ENCODE results near the gene PDCD4.
"Not testable (repeated sequence)": the region's sequence is repeated elsewhere in the genome, so short reads cannot be mapped to it uniquely, and the experiment has no call there.

Gene PDCD4

DNA sequence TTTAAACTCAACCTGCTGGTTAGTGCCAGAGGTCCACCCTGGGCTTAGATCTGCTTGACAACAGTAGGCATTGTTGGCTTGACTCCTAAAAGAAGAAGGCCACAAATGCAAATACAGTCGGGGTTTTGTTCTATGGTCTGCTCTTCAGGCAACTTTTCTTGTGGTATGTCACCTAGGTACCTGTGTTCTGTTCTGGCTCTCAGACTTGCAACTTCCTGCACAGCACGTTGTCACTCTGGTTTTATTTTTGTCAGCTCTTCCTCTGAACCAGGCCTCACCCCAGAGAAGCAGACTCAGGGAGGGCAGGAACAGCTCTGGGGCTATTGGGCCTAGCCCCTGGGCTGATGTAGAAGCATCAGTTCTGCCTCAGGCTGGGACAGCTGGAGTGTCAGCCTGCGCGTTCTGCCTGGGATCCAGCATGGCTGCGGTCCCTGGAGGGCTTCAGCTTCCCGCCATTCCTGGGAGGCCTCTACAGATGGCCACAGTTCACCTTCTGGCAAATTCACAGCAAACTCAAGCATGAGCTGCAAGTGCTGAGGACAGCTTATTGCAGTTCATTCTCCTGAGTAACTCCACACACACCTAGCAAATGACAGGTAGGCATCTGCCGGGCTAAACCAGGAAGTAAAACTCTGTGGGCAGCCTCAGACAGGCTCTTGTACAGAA lies 11.0 kb upstream of the PDCD4 start:
- DNase-seq (ENCODE audit: low read depth in 3 of 3, low spot score in 1 of 3) = no peak

GRCh38 chr10:110861476-110861875 lies 10.3 kb upstream of the PDCD4 start:
- DNase-seq (ENCODE audit: low read depth in 3 of 3, low spot score in 1 of 3) = no peak

GRCh38 chr10:110861930-110862649 lies 9.6 kb upstream of the PDCD4 start:
- no peak for DNase-seq (ENCODE audit: low read depth in 3 of 3, low spot score in 1 of 3)

DNA sequence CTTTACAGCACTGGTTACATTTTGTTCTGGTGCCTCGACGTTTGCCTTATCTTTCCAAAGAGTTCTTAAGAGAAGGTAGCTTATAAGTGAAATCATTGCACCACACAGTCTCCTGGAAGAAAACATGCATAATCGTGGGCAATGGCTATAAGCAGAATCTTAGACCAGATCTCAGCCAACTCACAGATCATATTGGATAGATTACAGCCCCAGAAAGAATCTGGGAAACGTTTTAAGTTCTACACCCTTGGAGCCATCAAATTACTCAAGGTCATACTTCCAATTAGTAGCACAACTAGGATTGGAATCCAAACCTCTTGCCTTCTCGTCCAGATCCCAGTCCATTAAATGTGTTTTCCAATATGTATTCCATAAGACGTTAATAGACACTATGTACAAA lies 8.8 kb upstream of the PDCD4 start:
- DNase-seq (ENCODE audit: low read depth in 3 of 3, low spot score in 1 of 3) = no peak

DNA sequence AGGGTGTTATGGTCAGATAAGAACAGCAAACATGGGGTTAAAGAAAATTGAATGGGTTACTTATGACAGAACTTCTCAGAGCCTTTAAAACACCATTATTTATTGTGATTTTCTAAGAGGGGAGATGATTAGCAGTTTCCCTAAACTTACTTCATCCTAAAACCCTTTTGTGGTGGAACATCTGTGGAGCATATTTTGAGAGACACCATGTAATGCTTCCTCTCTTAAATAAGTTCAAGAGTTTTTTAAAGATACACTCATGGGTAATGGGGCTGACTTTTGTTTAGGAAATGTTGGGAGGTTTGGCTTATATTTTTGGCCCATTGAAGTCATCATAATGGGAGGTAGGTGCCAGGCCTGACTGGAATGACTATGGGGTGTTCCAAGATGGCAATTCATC lies 8.4 kb upstream of the PDCD4 start:
- DNase-seq (ENCODE audit: low read depth in 3 of 3, low spot score in 1 of 3) = no peak

- no peak for DNase-seq (ENCODE audit: low read depth in 3 of 3, low spot score in 1 of 3)
Observed at GRCh38 chr10:110863956-110864355, 7.8 kb upstream of the PDCD4 start.

DNA sequence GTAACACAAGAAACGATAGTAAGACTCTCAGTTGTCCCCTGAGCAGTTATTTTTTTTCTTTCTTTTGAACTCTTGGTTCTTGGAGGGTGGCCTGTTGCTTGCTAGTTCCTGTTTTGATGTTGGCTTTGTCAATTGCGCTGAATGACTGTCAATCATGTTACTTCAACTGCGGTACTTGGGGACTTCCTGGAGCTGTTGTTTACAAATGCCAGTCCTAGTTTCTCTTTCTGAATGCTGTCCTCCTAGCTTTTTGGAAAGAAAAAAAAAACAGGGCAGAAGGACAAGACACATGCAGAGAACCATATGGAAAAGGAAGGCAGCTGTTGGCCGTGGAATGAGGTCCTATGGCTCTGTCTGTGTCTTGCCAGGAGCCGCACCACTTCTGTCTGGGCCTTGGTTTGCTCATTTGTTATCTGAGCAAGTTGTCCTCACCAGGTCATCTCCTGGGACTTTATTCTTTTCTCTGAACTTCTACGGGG lies 7.0 kb upstream of the PDCD4 start:
- DNase-seq (ENCODE audit: low read depth in 3 of 3, low spot score in 1 of 3) = no peak

DNA sequence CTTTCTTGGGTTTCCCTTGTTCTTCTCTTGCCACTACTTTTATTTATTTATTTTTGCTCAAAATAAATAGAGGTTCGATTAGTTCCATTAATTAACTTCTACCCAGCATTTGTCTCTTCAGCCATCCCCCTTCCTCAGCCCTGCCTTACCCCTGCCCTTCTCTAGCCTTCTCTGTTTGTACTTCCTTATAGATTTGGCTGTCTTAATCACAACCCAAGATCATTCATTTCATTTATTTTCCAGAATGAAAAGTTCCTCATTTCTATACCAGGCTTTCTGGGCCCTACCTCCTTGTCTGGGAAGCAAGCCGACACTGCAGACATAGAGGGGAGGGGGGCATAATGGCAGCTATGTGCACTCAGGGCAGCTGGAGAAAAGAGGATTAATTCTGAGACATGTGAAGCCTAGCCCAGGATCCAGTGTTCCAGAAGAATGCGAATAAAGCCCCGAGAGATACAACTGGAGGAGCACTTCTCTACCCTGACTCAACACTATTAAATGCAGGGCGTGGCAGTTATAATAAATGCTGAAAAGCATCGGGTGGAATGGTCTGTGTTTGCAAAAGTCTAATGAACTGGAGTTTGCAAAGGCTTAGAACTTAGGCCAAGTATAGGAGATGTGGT lies 6.4 kb upstream of the PDCD4 start:
- DNase-seq (ENCODE audit: low read depth in 3 of 3, low spot score in 1 of 3) = no peak

DNA sequence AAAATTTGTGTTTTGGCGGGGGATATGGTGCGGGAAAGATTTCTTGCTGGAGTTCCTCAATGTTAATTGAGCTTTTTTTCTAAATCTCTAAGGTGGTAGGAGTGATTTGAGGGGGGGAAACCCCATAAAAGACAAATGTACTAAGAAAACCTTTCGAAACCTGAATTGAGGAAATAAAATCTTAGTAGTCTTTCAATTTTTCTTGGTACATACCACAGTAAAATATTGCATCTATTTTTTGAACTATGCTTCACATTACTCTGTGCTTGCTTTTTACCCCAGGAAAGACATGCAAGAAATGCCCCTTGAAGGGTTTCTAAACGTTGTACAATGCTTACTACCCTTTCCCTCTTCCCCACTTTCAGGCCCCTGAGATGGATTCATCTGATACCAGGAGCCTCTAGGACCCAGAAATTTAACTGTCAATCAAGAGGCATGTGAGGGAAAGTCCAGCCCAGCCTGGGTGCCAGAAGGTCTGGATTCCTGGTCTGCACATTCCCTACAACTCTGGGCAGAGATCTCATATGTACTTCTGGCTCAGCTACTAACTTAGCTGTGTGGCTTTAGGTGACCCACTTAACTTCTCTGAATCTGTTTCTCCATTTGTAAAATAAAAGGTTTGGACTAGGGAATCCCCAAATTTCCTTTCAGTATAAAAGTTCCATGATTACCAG lies 5.8 kb upstream of the PDCD4 start:
- no peak for DNase-seq (ENCODE audit: low read depth in 3 of 3, low spot score in 1 of 3)

DNA sequence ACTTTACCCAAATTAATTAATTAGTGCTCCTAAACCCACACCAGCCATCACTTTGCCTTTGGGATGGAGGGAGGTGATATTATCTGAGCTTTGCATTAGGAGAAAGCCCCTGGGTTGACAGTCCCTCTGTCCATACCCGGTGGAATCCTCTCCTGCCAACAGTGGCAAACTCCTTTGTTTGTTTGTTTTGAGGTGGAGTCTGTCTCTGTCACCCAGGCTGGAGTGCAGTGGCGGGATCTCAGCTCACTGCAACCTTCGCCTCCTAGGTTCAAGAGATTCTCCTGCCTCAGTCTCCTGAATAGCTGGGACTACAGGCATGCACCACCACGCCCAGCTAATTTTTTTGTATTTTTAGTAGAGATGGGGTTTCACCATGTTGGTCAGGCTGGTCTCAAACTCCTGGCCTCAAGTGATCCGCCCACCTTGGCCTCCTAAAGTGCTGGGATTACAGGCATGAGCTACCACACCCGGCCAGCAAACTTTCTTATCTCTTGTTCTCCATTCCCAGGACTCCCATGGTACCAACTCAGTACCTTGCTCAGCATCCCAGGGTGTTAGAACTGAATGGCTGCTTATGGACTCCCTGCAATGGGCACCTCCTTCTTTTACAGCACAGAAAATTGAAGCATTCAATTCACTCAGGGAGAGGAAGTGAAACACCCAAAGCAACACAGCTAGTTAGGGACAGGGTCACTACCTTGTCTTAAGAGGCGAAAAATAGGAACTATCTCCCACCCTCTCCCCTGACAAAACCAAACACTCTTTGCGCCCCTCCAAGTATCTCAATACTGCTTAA lies 4.5 kb upstream of the PDCD4 start:
- not testable (repeated sequence) for DNase-seq (ENCODE audit: low read depth in 3 of 3, low spot score in 1 of 3)

GRCh38 chr10:110867807-110868465 lies 3.8 kb upstream of the PDCD4 start:
- DNase-seq (ENCODE audit: low read depth in 3 of 3, low spot score in 1 of 3) = no peak

GRCh38 chr10:110868981-110869380 lies 2.7 kb upstream of the PDCD4 start:
- DNase-seq (ENCODE audit: low read depth in 3 of 3, low spot score in 1 of 3) = no peak

DNA sequence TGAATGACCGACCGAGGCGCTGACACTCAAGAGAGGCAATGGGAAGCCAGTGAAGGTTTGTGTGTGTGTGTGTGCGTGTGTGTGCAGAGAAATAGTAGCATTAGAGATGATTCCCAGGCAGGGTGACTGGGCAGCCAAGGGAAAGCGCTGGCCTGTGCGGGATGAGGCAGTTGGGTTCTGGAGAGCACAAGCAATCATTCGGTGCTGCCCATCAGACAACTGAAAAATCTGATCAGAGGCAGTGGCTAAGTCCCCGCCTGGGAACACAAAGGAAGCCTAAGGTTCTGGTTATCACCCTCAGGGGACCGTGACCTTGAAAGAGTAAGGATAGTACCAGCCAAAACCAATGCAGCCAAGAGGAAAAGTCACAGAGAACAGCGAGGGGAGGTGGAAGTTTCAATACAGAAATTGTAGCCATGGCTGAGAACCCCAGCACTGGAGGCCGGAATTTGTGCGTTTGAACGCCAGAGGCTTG lies 868 bp upstream of the PDCD4 start:
- DNase-seq (ENCODE audit: low read depth in 3 of 3, low spot score in 1 of 3) = no peak

- DNase-seq (ENCODE audit: low read depth in 3 of 3, low spot score in 1 of 3) = peak; percentile 48 to 59 (median 51)
Observed at GRCh38 chr10:110872145-110872983, 636 bp downstream of the PDCD4 start.

GRCh38 chr10:110872984-110873923 lies 1.5 kb downstream of the PDCD4 start:
- no peak for DNase-seq (ENCODE audit: low read depth in 3 of 3, low spot score in 1 of 3)

- no peak for DNase-seq (ENCODE audit: low read depth in 3 of 3, low spot score in 1 of 3)
Observed at GRCh38 chr10:110873951-110874350, 2.2 kb downstream of the PDCD4 start.

- no peak for DNase-seq (ENCODE audit: low read depth in 3 of 3, low spot score in 1 of 3)
Observed at GRCh38 chr10:110876000-110876399, 4.3 kb downstream of the PDCD4 start.

DNA sequence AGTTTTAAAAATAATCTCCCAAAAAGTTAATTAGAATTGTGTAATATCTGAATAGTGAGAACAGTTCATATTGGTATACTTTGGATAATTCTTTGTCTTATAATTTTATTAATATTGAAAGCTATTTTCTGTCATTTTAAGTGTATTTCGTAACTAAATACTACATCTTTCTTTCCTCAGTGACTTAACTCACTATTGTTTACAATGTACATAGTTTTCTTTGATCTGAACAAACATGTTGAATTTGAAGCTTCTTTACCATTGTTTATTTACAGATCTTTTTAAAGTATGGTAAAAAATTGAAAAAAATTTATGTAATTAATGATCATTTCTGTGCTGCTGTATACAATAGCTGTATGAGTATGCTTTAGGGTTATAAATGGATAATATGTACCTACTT lies 5.1 kb downstream of the PDCD4 start:
- DNase-seq (ENCODE audit: low read depth in 3 of 3, low spot score in 1 of 3) = no peak

Measured in stimulated activated CD4-positive, alpha-beta T cell treated with anti-CD3 and anti-CD28 coated beads, TNF-alpha, amount 100 ng/mL, for 1 hour (primary cell).